Parathyroid adenoma (tissue), 2 donors: ENCODE measurements around the gene SGCA.

Experiments
- H2AFZ ChIP-seq: fragments of 300-600 bp; sonication (generic); one replicate; pipeline ENCODE4 v1.7.0; 2017; ENCODE audit warnings: antibody characterized with exemption, mild to moderate bottlenecking
- H3K27ac ChIP-seq: fragments of 300-600 bp; sonication (generic); one replicate; pipeline ENCODE4 v1.7.0; 2017
- H3K27me3 ChIP-seq: fragments of 300-600 bp; sonication (generic); one replicate; pipeline ENCODE4 v1.7.0; 2017; ENCODE audit warnings: low read length; ENCODE audit not compliant: control insufficient read depth, insufficient read depth
- H3K36me3 ChIP-seq: fragments of 300-600 bp; sonication (generic); one replicate; pipeline ENCODE4 v1.7.0; 2017; ENCODE audit warnings: low read length; ENCODE audit not compliant: control insufficient read depth, insufficient read depth
- H3K4me1 ChIP-seq: fragments of 300-600 bp; sonication (generic); one replicate; pipeline ENCODE4 v1.7.0; 2017; ENCODE audit warnings: control low read depth
- H3K4me2 ChIP-seq: fragments of 300-600 bp; sonication (generic); one replicate; pipeline ENCODE4 v1.7.0; 2017; ENCODE audit warnings: low read length
- H3K4me3 ChIP-seq: fragments of 300-600 bp; sonication (generic); one replicate; pipeline ENCODE4 v1.7.0; 2017; ENCODE audit warnings: low read depth, low read length
- H3K79me2 ChIP-seq: fragments of 300-600 bp; sonication (generic); one replicate; pipeline ENCODE4 v1.7.0; 2017; ENCODE audit warnings: control low read depth
- H3K9ac ChIP-seq: fragments of 300-600 bp; sonication (generic); one replicate; pipeline ENCODE4 v1.7.0; 2017; ENCODE audit warnings: mild to moderate bottlenecking
- H3K9me3 ChIP-seq: fragments of 300-600 bp; sonication (generic); one replicate; pipeline ENCODE4 v1.7.0; 2017; ENCODE audit warnings: low read length; ENCODE audit not compliant: control insufficient read depth
- TF ChIP-seq, protein P1 (sequence below): fragments of 300-600 bp; sonication (generic); IDR thresholded peaks from one replicate; pipeline ENCODE4 v1.7.0; 2017; ENCODE audit warnings: antibody characterized with exemption, mild to moderate bottlenecking
- donor health status: primary hyperparathyroidism.

The SGCA gene

DNA sequence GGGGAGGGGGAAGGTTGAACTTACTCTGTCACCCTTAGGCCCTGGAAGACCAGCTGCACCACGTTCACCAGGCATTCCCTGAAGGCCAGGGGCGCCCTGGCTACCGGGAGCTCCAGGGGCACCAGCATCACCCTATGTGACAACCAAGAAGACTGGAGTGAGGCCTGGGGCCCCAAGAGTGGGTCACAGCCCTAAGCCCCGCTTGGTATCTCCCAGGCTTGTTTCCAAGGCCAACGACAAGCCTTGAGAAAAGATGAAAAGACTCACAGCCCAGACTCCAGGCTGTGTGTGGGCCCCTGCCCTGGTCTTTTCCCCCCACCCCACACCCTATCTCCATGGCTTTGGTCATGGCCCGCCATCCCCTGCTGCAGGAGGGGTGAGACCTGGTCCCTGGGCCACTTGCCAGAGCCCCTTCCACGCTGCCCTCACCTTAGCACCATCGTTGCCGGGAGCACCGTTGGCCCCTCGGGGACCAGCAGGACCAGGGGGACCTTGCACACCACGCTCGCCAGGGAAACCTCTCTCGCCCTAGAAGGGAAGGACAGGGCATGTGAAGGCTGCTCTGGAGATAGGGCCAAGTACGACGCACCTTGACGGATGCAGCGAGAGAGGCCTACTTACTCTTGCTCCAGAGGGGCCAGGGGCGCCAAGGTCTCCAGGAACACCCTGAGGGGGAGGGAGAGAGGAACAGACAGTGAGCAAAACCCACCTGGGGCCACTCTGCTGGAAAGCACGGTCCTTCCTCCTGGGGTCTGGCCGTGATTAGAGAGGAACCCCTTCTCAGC is 25.7 kb downstream of the SGCA start:
- Histone ChIP-seq H3K27ac (no peak overlapping the region), H3K79me2 (no peaks in the 10 kb centered on the region), H3K4me3 (no peak overlapping the region), H3K9ac (no peak overlapping the region), H3K36me3 (no peaks in the 10 kb centered on the region), H2AFZ (no peak overlapping the region), H3K4me2 (no peak overlapping the region), H3K4me1 (no peaks in the 10 kb centered on the region), H3K27me3 (no peaks in the 10 kb centered on the region), H3K9me3 (no peaks in the 10 kb centered on the region)
- TF ChIP-seq, protein P1, sequence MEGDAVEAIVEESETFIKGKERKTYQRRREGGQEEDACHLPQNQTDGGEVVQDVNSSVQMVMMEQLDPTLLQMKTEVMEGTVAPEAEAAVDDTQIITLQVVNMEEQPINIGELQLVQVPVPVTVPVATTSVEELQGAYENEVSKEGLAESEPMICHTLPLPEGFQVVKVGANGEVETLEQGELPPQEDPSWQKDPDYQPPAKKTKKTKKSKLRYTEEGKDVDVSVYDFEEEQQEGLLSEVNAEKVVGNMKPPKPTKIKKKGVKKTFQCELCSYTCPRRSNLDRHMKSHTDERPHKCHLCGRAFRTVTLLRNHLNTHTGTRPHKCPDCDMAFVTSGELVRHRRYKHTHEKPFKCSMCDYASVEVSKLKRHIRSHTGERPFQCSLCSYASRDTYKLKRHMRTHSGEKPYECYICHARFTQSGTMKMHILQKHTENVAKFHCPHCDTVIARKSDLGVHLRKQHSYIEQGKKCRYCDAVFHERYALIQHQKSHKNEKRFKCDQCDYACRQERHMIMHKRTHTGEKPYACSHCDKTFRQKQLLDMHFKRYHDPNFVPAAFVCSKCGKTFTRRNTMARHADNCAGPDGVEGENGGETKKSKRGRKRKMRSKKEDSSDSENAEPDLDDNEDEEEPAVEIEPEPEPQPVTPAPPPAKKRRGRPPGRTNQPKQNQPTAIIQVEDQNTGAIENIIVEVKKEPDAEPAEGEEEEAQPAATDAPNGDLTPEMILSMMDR = no peak

DNA sequence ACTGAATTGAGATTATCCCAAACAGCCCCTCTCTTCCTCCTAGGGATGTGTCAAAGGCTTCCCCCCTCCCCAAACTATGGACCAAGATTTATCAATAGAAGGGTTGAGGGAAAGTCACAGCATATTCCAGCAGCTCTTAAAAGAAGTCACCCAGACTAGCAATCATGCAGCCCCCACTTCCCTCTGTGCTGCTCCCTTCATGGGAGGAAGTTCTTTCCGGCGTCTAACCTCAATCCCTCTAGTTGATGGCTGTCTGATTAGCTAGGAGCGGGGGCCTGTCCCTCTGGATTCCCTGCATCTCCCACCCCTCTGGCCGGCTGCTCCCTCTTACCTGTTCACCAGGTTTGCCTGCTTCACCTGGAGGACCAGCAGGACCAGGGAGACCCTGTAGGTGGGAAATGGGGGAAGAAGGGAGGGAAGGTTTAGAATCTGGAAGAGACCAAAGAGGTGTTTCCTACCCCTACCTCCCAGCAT is 26.4 kb downstream of the SGCA start:
- TF ChIP-seq, protein P1 = no peak
- Histone ChIP-seq H2AFZ (no peak overlapping the region), H3K9me3 (no peaks in the 10 kb centered on the region), H3K27ac (no peak overlapping the region), H3K4me1 (no peaks in the 10 kb centered on the region), H3K36me3 (no peaks in the 10 kb centered on the region), H3K27me3 (no peaks in the 10 kb centered on the region), H3K4me2 (no peak overlapping the region), H3K79me2 (no peaks in the 10 kb centered on the region), H3K9ac (no peak overlapping the region), H3K4me3 (no peak overlapping the region)

DNA sequence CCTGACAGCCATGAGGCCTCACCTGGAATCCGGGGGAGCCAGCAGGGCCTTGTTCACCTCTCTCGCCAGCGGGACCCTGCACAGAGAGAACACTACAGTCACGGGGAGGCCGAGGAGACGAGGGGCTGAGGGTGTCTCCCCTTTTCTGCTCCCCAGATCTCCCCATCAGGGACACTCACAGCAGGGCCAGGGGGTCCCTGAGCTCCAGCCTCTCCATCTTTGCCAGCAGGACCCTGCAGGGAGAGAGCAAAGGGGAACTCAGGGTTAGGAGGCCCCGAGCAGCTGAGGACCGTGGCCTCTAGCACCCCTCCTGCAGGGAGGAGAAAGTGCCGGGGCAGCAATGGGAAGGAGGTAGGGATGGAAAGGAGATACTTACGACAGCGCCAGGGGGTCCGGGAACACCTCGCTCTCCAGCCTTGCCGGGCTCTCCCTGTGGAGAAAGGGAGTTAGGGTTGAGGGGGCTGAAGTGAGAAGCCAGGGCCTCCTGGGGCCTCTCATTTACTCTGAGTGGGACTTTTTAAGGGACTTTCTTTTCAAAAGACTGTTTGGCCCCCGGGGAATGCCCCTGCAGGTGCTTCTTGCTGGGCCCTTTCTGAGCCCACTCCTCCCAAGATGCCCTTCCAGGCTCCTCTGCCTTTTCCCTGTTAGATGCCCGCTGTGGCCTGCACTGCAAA is 26.9 kb downstream of the SGCA start:
- H3K79me2 ChIP-seq = no peaks in the 10 kb centered on the region
- H3K4me3 ChIP-seq = no peak overlapping the region
- no peak overlapping the region for H3K27ac ChIP-seq
- no peak overlapping the region for H2AFZ ChIP-seq
- TF ChIP-seq, protein P1 = no peak
- H3K36me3 ChIP-seq = no peaks in the 10 kb centered on the region
- H3K27me3 ChIP-seq = no peaks in the 10 kb centered on the region
- H3K4me1 ChIP-seq = no peaks in the 10 kb centered on the region
- H3K9ac ChIP-seq = no peak overlapping the region
- no peak overlapping the region for H3K4me2 ChIP-seq
- H3K9me3 ChIP-seq = no peaks in the 10 kb centered on the region

DNA sequence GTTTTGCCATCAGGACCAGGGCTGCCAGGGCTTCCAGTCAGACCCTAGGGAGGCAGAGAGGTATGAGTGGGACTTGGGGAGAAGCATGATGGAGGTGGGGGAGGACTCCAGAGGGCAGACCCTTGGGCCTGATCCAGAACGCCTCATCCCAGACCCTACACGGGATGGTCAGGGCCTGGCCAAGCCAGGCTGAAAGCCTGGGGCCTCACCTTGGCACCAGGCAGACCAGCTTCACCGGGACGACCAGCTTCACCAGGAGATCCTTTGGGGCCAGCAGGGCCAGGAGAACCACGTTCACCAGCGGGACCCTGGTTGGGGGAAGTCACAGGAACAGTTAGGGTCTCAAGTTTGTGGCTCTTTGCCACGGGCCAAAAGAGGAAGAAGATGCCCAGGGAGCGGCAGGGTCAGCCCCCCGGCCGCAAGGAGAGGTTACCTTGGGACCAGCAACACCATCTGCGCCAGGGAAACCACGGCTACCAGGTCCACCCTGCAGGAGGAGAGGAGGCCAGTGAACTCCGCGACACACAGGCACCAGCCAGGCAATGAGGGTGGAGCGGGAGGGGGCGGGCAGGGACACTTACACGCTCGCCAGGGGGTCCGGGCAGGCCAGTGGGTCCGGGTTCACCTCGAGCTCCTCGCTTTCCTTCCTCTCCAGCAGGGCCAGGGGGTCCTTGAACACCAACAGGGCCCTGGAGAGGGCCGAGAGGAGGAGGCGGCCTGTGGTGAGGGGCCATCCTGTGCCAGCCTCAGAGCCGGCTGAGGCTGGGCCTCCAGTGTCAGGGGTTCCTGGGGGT is 28.5 kb downstream of the SGCA start:
- H3K36me3 ChIP-seq = no peaks in the 10 kb centered on the region
- no peaks in the 10 kb centered on the region for H3K27me3 ChIP-seq
- TF ChIP-seq, protein P1 = no peak
- no peaks in the 10 kb centered on the region for H3K9me3 ChIP-seq
- H3K4me3 ChIP-seq = no peak overlapping the region
- H3K79me2 ChIP-seq = no peaks in the 10 kb centered on the region
- no peak overlapping the region for H3K9ac ChIP-seq
- no peak overlapping the region for H2AFZ ChIP-seq
- H3K27ac ChIP-seq = no peak overlapping the region
- H3K4me1 ChIP-seq = no peaks in the 10 kb centered on the region
- H3K4me2 ChIP-seq = no peak overlapping the region
